Eye (tissue), 1 donor: ENCODE measurements around the gene TIMM10.
A peak's percentile ranks its signal among the peaks of the same experiment; 100 is the strongest.
"Not testable (repeated sequence)": the region's sequence is repeated elsewhere in the genome, so short reads cannot be mapped to it uniquely, and the experiment has no call there.

Source experiments
- DNase-seq: peaks from one replicate; pipeline ENCODE4 v3.0.0-alpha.2; 2015

Gene TIMM10

GRCh38 chr11:57541169-57541568 lies 10.6 kb upstream of the TIMM10 start:
- no peak for DNase-seq

GRCh38 chr11:57539342-57539741 lies 8.8 kb upstream of the TIMM10 start:
- DNase-seq, result no peak

GRCh38 chr11:57536947-57537619 lies 6.5 kb upstream of the TIMM10 start, which contains the start of gene SMTNL1:
Gene SMTNL1, plus strand, starts transcription at chr11:57537595. Its CDS starts 5,048 bp downstream, at chr11:57542643.
- DNase-seq, result peak; percentile 13

- DNase-seq, result not testable (repeated sequence)
Observed at GRCh38 chr11:57534449-57534848, 3.9 kb upstream of the TIMM10 start.

- DNase-seq, result no peak
Observed at GRCh38 chr11:57530215-57530595, 349 bp downstream of the TIMM10 start.

GRCh38 chr11:57529012-57529411 lies 1.5 kb downstream of the TIMM10 start:
- DNase-seq, result no peak

- peak; percentile 87 for DNase-seq
Observed at GRCh38 chr11:57527056-57527631, 3.4 kb downstream of the TIMM10 start.

- no peak for DNase-seq
Observed at GRCh38 chr11:57523419-57523818, 7.1 kb downstream of the TIMM10 start.

GRCh38 chr11:57521116-57521515 lies 9.4 kb downstream of the TIMM10 start:
- DNase-seq, result no peak

- DNase-seq, result no peak
Observed at GRCh38 chr11:57516061-57516443, 14.5 kb downstream of the TIMM10 start.

GRCh38 chr11:57515332-57516060 lies 15.1 kb downstream of the TIMM10 start, which contains the start of gene SLC43A1:
Gene SLC43A1, minus strand, starts transcription at chr11:57515702. Its CDS starts 1,591 bp downstream, at chr11:57514111.
- peak; percentile 65 for DNase-seq

GRCh38 chr11:57514538-57515331 lies 15.8 kb downstream of the TIMM10 start:
- DNase-seq, result peak; percentile 67

GRCh38 chr11:57513911-57514537 lies 16.5 kb downstream of the TIMM10 start:
- peak; percentile 59 for DNase-seq

GRCh38 chr11:57513452-57513795 lies 17.1 kb downstream of the TIMM10 start:
- peak; percentile 34 for DNase-seq

GRCh38 chr11:57512646-57513451 lies 17.7 kb downstream of the TIMM10 start:
- DNase-seq, result no peak

- DNase-seq, result no peak
Observed at GRCh38 chr11:57511741-57512430, 18.7 kb downstream of the TIMM10 start.

- DNase-seq, result no peak
Observed at GRCh38 chr11:57508341-57509170, 22.0 kb downstream of the TIMM10 start.

- DNase-seq, result no peak
Observed at GRCh38 chr11:57506522-57506921, 24.0 kb downstream of the TIMM10 start.

- no peak for DNase-seq
Observed at GRCh38 chr11:57504511-57504910, 26.0 kb downstream of the TIMM10 start.

GRCh38 chr11:57502870-57503269 lies 27.7 kb downstream of the TIMM10 start:
- no peak for DNase-seq
